ENCODE results near the gene RAB13.
"Not testable (repeated sequence)": the region's sequence is repeated elsewhere in the genome, so short reads cannot be mapped to it uniquely, and the experiment has no call there.

The RAB13 gene

DNA sequence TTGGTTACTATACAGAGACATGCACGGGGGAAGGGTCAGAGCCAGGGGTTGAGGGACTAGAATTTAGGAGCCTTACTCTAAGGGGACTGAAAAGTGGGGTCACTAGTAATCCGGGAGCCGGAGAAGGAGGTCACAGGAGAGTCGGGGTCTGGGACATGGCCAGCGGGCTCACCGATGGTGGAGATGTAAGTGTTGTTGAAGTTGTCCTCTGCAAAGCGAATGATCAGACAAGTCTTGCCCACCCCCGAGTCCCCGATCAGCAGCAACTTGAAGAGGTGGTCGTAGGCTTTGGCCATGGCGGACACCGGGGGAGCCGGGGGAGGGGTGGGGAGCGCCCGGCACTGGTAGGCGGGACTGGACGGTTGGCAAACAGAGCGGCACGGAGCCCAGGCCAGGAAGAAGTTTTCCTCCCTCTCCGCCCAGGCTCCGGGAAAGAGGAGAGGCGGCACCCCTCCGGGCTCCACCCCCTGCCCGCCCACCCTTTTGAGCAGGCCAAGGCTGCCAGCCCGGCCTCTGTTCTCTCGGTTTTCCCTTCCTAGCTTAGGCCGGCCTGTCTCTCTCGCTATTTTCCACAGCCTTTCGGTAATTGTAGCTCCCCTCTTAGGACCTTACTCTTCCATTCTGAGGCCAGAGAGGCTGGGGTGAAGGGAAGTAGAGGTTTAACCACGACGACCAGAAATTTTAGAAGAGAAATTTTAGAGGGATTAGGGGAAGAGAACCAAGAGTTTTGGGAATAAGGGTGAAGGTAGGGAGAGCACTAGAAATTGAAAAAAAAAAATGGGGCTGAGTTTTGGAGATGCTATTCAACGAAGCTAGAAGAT, at the start of gene RAB13:
Gene RAB13, minus strand, starts transcription at position 399 of the 821 bp plus-strand sequence. Its CDS starts 103 bp downstream, at position 296.
- peak; percentile 83 for DNase-seq

DNA sequence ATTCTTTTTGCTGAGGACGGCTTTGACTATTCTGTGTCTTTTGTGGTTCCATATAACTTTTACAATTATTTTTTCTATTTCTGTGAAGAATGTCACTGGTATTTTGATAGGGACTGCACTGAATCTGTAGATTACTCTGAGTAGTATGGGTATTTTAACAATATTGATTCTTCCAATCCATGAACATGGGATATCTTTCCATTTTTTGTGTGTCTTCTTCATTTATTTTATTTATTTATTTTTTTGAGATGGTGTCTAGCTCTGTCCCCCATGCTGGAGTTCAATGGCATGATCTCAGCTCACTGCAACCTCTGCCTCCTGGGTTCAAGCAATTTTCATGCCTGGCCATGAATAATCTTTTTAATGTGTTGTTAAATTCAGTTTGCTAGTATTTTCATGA, 47.6 kb upstream of the RAB13 start:
- DNase-seq: not testable (repeated sequence)

DNA sequence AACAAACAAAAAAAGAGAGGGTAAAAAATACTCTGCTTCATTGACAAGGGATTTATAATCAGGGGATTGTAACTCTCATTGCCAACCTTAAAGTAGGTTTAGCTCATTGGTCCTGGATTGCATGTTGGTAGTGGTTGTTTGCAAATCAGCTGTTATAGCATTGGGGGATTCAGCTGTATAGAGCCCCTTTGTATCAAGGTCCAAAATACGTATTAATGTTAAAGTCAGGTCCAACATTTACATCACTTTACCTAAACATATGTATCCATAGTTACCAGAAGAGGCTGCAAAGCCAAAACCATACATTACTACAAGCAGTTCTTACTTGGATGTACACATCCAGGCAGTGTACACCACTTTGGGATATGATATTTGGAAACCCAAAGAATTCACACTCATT, 33.8 kb upstream of the RAB13 start:
- DNase-seq: no peak

DNA sequence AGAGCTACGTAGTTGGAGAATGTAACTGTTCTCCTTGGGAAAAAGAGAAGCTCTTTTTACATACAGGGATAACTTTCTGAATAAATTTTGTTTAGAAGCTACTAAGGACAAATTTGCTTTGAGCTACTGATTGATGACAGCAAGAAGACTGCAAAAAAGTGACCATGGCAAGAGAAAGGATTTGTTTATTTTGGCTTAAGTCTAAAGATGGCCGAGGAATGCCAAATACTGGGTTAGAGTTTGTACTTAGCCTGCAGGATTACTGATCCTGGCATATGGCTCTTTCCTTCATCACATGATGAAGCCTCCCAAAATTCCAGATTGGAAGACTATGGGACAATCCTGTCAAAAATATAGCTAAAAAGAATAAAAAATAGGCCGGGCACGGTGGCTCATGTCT, 33.1 kb upstream of the RAB13 start:
- no peak for DNase-seq

DNA sequence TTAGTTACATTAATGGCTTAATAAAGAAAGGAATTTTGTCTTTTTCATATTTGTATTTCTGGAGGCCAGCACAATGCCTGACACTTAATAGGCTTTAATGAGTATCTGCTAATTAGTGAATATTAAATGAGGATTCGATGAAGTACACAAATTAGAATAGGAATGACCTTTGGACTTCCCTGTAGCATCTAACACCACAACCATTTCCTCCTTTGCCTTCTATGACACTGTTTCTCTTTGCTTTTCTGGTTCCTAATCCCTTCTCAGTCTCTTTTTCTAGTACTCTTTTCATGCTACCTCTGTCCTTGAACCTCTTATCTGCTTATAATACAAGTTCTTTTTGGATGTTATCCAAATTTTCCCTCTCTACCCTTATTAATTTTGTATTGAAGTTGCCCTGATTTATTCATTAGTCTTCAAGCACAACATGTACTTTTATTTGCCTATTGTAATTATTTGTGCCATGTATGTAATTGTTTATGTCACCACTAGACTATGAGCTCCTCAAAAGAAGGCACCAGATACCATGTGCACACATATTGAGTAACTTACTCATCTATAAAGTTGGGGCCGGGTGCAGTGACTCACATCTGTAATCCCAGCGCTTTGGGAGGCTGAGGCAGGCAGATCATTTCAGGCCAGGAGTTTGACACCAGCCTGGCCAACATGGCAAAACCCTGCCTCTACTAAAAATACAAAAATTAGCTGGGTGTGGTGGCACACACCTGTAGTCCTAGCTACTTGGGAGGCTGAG, 28.2 kb upstream of the RAB13 start:
- DNase-seq: peak; percentile 7

DNA sequence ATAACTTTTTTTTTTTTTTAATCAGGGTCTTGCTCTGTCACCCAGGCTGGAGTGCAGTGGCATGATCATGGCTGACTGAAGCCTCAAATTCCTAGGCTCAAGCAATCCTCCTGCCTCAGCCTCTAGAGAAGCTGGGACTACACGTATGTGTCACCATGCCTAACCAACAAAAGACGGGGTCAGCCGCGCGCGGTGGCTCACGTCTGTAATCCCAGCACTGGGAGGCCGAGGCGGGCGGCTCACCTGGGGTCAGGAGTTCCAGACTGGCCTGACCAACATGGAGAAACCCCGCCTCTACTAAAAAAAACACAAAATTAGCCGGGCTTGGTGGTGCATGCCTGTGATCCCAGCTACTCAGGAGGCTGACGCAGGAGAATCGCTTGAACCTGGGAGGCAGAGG, 26.4 kb upstream of the RAB13 start:
- not testable (repeated sequence) for DNase-seq

DNA sequence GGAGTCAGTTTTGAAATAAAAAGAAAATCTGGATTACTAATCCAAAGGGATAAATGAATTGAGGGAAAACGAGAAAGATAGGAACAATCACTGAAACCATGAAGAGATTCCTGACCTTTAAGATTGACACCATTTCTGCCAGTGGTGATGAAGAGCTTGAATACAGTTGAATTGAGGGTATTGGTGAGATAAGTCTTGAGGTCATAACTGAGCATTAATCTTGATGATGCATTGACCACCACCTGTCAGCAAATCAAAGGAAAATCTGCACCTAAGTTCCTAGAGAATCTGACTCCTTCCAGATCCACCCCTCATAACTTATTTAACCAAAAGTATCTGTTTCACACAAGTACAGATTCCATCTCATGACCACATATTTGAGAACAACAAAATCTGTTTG, 26.0 kb upstream of the RAB13 start:
- DNase-seq: no peak

DNA sequence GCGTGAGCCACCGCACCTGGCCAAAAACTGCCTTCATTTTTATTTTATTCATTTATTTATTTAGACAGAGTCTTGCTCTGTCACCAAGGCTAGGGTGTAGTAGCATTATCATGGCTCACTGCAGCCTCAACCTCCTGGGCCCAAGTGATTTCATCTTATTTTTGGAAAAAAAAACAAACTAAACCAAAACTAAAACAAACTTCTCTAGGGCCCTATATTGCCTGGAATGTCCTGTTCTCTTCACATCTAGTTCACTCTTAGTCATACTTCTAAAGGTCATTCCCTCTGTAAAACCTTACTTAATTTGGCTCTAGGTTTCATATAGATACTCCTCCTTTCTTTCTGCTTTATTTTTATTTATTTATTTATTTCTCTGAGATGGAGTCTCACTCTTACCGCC, 20.0 kb upstream of the RAB13 start:
- peak; percentile 42 for DNase-seq

DNA sequence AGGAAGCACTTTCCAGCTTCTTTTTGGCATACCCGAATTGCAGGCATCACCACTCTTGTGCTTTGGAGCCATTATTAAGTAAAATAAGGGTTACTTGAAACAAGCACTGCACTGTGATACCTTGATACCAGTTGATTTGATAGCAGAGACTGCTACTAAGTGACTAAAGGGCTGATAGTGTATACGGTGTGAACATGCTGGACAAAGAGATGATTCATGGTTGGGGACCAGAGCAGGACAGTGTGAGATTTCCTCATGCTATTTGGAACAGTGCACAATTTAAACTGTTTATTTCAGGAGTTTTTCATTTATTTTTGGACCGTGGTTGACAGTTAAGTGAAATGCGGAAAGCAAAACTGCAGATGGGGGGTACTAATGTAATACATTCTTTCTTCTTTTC, 14.3 kb upstream of the RAB13 start:
- DNase-seq: no peak

DNA sequence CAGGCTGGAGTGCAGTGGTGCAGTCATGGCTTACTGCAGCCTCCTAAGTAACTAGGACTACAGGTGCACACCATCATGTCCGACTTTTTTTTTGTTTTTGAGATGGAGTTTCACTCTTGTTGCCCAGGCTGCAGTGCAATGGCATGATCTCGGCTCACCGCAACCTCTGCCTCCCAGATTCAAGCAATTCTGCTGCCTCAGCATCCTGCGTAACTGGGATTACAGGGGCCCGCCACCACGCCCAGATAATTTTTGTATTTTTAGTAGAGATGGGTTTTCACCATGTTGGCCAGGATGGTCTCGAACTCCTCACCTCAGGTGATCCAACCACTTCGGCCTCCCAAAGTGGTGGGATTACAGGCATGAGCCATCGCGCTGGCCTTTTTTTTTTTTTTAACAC, 10.7 kb upstream of the RAB13 start:
- DNase-seq: not testable (repeated sequence)

DNA sequence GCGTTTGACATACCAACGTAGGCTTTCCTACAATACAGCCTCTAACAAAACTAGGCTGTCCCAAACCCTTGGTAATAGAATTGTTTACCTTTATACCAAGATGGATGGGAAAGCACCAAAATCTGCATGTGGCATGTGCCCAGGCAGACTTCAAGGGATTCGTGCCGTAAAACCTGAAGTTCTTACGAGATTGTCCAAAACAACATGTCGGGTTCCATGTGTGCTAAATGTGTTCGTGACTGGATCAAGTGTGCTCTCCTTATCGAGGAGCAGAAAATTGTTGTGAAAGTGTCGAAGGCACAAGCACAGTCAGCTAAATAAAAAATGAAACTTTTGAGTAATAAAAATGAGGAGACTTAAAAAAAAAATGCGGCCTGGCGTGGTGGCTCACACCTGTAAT, 9.5 kb upstream of the RAB13 start:
- no peak for DNase-seq

DNA sequence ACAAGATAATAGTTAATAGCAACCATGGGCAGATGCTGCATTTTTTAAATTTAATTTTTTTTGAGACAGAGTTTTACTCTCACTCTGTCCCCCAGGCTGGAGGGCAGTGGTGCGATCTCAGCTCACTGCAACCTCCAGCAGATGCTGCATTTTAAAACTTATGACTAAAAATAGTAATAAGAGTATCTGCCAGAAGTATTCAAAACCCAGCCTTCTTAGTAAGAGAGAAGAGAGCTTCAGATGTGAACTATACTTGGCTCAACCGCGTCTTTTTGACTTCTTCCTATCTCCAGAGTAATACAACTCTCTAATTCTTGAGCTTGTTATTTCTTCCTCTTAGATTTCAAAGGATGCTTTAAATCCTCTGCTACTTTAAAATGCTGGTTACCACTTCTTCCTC, 9.1 kb upstream of the RAB13 start:
- DNase-seq: no peak

DNA sequence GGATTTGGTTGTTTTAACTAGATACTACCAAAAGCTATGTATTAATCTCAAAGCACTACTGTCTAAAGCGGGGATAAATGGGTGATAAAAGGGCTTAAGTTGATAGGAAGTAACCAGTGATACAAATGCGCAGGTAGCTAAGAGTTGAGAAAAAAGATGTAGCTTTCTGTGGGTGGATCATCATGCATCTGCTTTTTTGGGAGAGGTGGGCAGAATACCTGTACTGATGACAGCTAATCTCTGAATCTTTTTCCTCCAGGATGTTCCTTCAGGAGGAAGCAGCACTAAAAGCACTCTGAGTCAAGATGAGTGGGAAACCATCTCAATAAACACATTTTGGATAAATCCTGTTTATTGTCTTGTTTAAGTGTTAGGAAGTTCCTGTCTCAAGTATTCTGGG, 5.7 kb upstream of the RAB13 start:
- no peak for DNase-seq

DNA sequence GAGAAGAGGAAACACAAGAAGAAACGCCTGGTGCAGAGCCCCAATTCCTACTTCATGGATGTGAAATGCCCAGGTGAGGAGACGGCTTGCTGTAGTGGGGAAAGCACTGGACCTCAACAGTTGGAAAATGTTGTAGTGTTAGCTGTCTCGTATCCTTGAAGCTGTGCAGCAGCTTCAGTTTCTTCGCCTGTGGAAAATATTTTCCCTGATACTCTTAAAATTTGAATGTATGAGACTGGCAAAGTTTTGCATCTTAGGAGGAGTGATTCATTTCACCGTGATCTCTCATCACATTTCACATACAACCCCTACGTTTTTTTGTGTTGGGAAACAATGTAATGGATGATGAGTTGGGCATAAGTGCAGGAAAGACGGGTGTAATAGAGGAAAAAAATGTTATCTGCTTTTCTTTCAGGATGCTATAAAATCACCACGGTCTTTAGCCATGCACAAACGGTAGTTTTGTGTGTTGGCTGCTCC, 5.1 kb upstream of the RAB13 start:
- no peak for DNase-seq

DNA sequence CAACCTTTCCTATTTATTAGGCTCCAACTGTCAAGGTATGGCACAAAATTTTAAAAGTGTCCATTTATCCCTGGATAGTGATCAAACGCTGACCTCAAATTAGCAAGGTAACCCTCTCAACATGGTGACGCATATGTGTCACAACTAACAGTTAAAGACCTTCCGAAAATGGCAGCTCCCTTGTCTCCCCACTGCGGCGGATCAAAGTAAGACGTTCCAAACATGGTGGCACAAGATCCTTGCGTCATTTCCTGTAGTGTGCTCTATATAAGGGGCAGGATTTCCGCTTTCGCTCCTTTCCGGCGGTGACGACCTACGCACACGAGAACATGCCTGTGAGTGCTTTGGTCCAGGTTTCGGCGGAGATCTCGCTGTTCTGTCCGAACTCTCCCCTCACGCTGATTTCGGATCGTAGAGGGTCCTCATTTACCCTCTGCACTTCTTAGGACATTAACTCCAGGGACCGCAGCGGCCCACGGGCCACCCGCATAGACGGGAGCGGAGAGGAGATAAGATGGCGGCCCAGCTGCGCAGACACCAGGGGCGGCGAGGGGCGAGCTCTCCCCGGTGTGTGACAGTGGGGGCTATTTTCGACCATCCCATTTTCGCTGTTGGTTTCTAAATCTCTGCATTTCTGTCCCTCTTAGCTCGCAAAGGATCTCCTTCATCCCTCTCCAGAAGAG, 4.5 kb upstream of the RAB13 start, which contains the start of gene RPS27:
Gene RPS27, plus strand, starts transcription at position 295 of the 683 bp plus-strand sequence. Its CDS starts 35 bp downstream, at position 330.
- DNase-seq: peak; percentile 92

DNA sequence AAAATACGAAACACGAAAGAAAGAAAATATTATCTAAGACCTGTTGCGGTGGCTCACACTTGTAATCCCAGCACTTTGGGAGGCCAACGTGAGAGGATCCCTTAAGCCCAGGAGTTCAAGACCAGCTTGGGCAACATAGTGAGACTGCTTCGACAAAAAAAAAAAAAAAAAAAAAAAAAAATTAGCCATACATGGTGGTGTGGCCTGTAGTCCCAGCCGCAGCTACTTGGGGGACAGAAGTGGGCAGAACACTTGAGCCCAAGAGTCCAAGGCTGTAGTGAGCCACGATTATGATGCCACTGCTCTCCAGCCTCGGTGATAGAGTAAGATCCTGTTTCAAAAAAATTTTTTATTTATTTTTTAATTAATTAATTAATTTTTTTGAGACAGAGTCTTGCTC, 1.5 kb upstream of the RAB13 start:
- no peak for DNase-seq

DNA sequence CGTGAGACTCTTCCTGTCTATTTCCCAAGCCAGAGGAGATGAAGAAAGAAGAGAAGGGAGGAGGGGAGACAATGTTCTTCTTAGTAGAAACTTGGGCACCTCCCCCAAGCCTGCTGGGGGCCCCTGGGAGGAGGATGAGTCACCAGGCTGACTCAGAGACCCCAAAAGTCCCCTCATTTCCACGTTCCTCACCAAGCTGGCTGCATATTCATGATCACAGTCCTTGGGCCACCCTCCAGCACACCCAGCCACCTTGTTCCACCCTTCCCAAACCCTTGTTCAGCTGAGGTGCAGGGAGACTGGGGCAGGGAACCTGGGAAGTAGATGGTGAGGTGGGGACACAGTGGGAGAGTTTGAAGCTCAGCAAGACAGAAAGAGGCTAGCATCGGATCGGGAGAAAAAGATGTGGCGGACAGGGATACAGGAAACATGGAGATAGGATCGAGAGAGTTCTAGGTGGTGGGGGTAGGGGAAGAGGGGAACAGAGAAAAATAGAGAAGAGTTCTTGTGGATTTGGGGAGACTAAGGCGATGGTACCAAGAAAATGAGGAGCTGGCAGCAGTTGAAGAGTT, 712 bp downstream of the RAB13 start:
- no peak for DNase-seq

DNA sequence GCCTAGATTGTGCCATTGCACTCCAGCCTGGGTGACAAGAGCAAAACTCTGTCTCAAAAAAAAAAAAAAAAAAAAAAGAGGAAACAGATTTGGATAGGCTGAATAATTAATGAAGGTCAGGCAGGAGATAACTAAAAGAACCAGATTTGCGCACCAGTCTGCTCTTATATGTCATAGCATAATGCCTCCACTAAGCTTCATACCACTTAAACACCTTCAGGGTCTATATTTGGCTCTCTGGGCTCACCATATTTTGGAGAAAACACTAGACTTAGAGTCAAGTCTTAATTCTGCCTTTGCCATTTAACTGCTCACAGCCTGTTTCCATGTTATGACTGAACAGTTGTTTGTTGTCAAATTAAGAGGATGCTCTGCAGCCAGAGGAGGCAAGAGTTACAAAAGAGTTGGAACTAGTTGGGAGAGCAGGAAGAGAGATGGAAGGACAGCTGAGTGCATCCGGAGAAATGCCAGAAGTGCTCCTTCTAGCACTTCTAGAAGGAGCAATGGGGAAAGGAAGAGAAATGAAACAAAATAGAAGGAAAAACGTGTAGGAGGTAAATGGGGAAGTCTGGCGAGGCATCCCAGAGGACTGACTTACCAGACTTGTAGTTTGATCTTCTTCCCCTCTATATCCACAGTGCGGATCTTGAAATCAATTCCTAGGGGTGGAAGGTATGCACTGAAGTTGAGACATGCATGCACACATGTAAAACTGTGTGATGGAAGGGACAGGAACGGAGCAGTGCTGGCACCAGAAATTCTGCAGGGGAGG, 1.8 kb downstream of the RAB13 start:
- no peak for DNase-seq

DNA sequence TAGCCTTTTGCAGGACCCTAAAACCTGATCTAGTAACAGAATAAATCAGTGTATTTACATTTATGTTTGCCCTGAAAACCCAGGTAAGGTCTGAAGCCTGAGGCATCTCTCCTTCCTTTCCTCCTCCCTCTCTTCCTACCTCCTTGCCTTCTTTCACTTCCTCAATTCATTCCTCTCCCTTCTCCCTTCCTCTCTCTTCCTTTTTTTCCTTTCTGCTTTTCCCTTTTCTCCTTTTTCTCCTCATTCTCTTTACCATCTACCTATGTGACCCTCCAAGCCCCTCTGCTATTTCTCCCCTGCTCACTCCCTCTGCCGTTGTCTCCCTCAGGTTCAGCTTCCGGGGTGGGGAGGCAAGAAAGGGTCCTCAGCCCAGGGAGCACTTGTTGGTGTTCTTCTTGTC, 4.4 kb downstream of the RAB13 start:
- DNase-seq: not testable (repeated sequence)

DNA sequence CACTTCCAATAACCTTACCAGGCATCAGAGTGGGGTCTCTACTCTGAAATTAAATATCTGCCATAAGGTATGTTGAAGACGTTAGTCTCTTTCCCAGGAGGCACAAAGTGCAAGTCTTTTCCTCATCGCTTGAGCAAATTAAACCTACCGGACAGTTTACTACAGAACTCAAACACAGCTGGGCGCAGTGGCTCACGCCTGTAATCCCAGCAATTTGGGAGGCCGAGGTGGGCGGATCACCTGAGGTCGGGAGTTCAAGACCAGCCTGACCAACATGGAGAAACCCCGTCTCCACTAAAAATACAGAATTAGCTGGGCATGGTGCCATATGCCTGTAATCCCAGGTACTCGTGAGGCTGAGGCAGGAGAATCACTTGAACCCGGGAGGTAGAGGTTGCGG, 7.0 kb downstream of the RAB13 start:
- DNase-seq: not testable (repeated sequence)

DNA sequence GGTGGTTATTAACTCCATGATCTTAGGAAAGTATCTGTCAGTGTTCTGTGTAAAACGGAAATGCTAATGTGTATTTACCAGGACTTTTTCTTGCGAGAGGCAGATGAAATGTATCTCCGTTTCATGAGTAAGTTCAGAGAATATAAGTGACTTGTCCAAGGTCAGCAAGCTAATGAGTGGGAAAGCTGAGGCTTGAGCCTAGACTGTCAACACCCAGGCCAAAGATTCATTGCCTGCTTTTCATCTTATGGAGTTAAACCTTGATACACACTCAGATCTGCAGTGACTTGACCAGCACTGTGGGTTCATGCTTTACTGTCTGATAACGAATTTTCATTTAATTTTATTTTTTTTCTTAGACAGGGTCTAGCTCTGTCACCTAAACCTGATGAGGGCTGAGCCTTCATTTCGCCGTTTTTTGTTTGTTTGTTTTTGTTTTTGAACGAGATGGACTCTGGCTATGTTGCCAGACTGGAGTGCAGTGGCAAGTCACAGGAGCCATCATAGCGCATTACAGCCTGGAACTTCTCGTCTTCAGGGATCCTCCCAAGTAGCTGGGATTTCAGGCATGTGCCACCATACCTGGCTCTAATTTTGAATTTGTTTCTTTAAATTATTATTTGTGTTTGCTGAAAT, 7.7 kb downstream of the RAB13 start:
- no peak for DNase-seq
